ENCODE data around the gene ASB17. TPM values are rescaled to one million over a fixed set of nuclear protein-coding genes. Genes with fewer than 3 reads are reported as not detected.
"Not testable (repeated sequence)": the region's sequence is repeated elsewhere in the genome, so short reads cannot be mapped to it uniquely, and the experiment has no call there.

The ASB17 gene
- total and polyA plus RNA-seq, 12 donors: not detected

GRCh38 chr1:75952016-75952415 is 19.8 kb upstream of the ASB17 start:
- 70 to 83% (median 77%) methylated on average over 1 of the region's 1 CpG for WGBS, 4 donors
- intact Hi-C loops (cut with DNase I): no loop called here
- no peaks in the 10 kb centered on the region for H3K4me1 ChIP-seq (replicated peaks in 1 of 2)
- H3K27me3 ChIP-seq: no peaks in the 10 kb centered on the region
- TF ChIP-seq CTCF (IDR thresholded peaks at IDR 0.05) (no peak), POLR2A (IDR thresholded peaks at IDR 0.05) (no peak)
- H3K9me3 ChIP-seq (replicated peaks in 1 of 3): no peaks in the 10 kb centered on the region
- H3K36me3 ChIP-seq (replicated peaks in 1 of 2): no peaks in the 10 kb centered on the region
- DNase-seq: no peak
- no peak overlapping the region for H3K4me3 ChIP-seq
- no peak overlapping the region for H3K27ac ChIP-seq

- TF ChIP-seq POLR2A (IDR thresholded peaks at IDR 0.05) (no peak), CTCF (IDR thresholded peaks at IDR 0.05) (no peak)
- no peaks in the 10 kb centered on the region for H3K27me3 ChIP-seq
- no peaks in the 10 kb centered on the region for H3K9me3 ChIP-seq (replicated peaks in 1 of 3)
- WGBS, 4 donors: 72 to 88% (median 80%) methylated on average over 3 of the region's 3 CpGs
- no peak overlapping the region for H3K4me3 ChIP-seq
- H3K36me3 ChIP-seq (replicated peaks in 1 of 2): no peaks in the 10 kb centered on the region
- H3K27ac ChIP-seq: no peak overlapping the region
- H3K4me1 ChIP-seq (replicated peaks in 1 of 2): no peaks in the 10 kb centered on the region
- intact Hi-C loops (cut with DNase I): no loop called here
- no peak for DNase-seq
These were observed 18.0 kb upstream of the ASB17 start for GRCh38 chr1:75950176-75950575.

- H3K4me1 ChIP-seq (replicated peaks in 1 of 2); H3K36me3 ChIP-seq (replicated peaks in 1 of 2); H3K9me3 ChIP-seq (replicated peaks in 1 of 3); H3K27me3 ChIP-seq; H3K4me3 ChIP-seq; intact Hi-C loops (cut with DNase I); H3K27ac ChIP-seq: not testable (repeated sequence)
- peak in 4 of 7 donors; percentile 1 to 49 (median 16) for DNase-seq
- WGBS, 4 donors: 43 to 64% (median 63%) methylated on average over 2 to 4 of the region's 4 CpGs
These were observed 10.8 kb upstream of the ASB17 start for GRCh38 chr1:75943037-75943436.

- intact Hi-C loops (cut with DNase I): no loop called here
- Histone ChIP-seq H3K4me3 (no peak overlapping the region), H3K9me3 (replicated peaks in 1 of 3) (no peaks in the 10 kb centered on the region), H3K4me1 (replicated peaks in 1 of 2) (no peaks in the 10 kb centered on the region), H3K36me3 (replicated peaks in 1 of 2) (no peaks in the 10 kb centered on the region), H3K27me3 (no peaks in the 10 kb centered on the region), H3K27ac (no peak overlapping the region)
- no peak for DNase-seq
- TF ChIP-seq CTCF (IDR thresholded peaks at IDR 0.05) (no peak), POLR2A (IDR thresholded peaks at IDR 0.05) (no peak)
- WGBS, 4 donors: 7 to 28% (median 25%) methylated on average over 1 of the region's 1 CpG
These were observed 4.8 kb upstream of the ASB17 start for GRCh38 chr1:75937034-75937433.

GRCh38 chr1:75922698-75923097 is 9.5 kb downstream of the ASB17 start:
- DNase-seq: no peak
- Histone ChIP-seq H3K4me3 (no peak overlapping the region), H3K9me3 (replicated peaks in 1 of 3) (no peaks in the 10 kb centered on the region), H3K27me3 (no peaks in the 10 kb centered on the region), H3K36me3 (replicated peaks in 1 of 2) (no peaks in the 10 kb centered on the region), H3K4me1 (replicated peaks in 1 of 2) (no peaks in the 10 kb centered on the region), H3K27ac (no peak overlapping the region)
- no peak for TF ChIP-seq CTCF (IDR thresholded peaks at IDR 0.05)
- no peak for TF ChIP-seq POLR2A (IDR thresholded peaks at IDR 0.05)
- WGBS, 4 donors: 79 to 90% (median 85%) methylated on average over 1 of the region's 1 CpG
- intact Hi-C loops (cut with DNase I): no loop called here
